Islet of Langerhans (tissue), 1 donor: ENCODE measurements around the gene DLGAP1.

Experiments used
- FAIRE-seq: peaks from one replicate; lab custom pipeline; 2011; peaks lifted over from hg19 to GRCh38; lab: Jason Lieb, UNC

DLGAP1 gene

DNA sequence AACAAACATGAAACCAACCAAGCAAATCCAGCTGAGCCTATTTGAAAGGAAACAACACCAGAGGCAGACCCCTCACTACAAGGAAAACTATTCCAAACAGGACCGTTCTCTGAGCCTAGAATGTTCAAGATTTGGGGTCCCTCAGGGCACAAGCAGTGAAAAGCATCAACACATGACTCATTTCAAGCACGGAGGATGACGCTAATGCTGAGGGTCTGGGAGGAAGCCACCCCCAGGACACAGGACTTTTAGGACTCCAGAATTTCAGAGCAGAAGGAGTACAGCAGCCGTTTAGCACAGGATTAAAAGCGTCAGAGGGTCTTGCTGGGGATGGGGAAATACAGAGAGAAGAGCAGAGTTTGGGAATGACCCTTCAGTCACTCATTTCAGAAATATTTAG is 168.9 kb downstream of the DLGAP1 start:
- FAIRE-seq: no peak

- no peak for FAIRE-seq
Observed at GRCh38 chr18:4285525-4285924, 169.6 kb downstream of the DLGAP1 start.

GRCh38 chr18:4284528-4284927 is 170.6 kb downstream of the DLGAP1 start:
- no peak for FAIRE-seq

DNA sequence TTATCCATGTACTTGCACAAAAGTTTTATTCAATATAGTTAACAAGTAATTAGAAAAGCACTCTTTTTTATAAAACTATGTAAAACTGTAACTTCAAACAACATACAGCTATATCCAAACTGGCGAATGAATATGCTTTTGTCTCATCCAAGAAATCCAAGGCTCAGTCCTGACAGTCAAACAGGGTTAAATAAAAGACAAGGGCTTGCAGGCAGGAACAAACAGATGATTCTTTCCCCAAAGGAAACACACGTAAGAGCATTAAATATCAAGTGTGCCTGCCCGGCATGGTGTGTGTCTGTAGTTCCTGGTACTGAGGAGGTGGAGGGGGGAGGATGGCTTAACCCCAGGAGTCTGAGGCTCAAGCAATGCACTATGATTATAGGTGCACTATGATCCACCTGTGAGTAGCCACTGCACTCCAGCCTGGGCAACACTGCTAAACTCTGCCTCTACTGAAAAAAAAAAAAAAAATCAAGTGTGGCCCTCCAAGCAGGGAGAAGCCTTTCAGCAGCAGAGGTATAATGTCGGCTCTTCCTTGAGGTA is 171.3 kb downstream of the DLGAP1 start:
- FAIRE-seq: no peak

DNA sequence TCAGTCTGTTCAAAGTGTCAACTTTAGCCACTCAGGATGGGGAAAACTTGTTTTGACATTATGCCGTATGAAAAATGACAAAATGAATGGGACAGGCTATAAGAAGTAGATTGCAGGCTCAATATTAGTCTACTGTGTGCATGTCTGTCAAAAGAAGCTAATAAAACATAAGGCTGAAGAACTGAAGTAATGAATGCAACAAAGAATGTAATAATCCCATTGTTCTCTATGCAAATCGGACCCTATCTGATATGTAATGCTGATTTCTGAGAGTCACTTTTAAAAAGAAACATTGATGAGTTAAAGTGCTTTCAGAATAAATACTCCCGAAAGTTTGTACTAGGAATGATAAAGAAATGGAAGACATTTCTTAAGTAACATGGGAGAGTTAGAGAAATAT is 172.2 kb downstream of the DLGAP1 start:
- FAIRE-seq: no peak

GRCh38 chr18:4276953-4277585 is 178.0 kb downstream of the DLGAP1 start:
- FAIRE-seq: no peak

GRCh38 chr18:4271952-4272351 is 183.2 kb downstream of the DLGAP1 start:
- no peak for FAIRE-seq

DNA sequence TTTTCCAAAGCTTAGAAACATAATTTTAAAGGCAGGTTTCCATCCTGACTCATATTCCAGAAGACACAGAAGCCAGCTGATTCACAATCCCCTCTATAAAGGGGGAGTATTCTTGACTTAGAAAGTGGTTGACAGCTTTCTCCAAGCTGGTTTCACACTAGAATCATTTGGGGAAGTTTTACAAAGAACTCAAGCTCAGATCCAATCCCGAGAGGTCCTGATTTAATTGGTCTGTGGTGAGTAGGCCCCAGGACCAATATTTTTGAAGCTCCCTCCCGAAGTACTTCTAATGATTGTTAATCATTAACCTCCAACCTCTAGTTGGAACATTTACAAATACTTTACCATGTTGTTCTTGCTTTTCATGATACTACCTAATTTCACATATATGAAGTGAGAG is 184.1 kb downstream of the DLGAP1 start:
- no peak for FAIRE-seq

GRCh38 chr18:4270016-4270415 is 185.1 kb downstream of the DLGAP1 start:
- no peak for FAIRE-seq

DNA sequence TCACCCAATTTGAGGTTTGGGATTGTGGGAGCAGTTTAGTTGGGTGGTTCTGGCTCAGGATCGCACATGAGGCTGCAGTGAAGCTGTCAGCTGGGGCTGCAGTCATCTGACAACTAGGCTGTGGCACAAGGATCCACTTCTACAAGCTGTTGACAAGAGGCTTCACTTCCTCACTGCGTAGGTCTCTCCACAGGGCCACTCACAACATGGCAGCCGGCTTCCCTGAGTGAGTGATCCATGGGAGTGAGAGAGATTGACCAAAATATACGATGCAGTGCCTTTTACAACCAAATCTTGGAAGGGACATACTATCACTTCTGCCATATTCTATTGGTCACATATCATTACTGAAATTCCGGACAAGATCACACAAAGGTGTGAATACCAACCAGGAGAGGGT is 187.5 kb downstream of the DLGAP1 start:
- FAIRE-seq: no peak

DNA sequence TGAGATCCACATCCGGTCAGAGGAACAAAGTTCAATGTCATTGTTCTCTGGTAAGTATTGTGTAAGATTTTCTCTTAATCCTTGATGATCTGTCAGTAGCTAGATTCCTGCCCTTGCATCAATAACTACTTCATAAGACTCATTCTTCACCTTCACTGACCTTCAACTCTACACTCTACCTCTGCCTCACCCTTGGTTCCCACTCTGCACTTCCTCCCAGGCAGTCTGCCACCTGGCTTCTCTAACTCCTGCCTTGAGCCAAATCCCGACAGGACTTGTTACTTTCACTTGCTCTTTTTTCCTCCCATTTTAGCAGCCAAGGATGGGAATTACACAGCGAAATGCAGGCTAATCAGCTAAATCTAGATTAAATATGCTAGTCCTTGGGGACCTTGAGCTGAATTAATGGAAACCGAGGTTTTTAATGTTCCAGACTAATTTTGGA is 190.7 kb downstream of the DLGAP1 start:
- no peak for FAIRE-seq

GRCh38 chr18:4260107-4260506 is 195.0 kb downstream of the DLGAP1 start:
- FAIRE-seq: no peak

DNA sequence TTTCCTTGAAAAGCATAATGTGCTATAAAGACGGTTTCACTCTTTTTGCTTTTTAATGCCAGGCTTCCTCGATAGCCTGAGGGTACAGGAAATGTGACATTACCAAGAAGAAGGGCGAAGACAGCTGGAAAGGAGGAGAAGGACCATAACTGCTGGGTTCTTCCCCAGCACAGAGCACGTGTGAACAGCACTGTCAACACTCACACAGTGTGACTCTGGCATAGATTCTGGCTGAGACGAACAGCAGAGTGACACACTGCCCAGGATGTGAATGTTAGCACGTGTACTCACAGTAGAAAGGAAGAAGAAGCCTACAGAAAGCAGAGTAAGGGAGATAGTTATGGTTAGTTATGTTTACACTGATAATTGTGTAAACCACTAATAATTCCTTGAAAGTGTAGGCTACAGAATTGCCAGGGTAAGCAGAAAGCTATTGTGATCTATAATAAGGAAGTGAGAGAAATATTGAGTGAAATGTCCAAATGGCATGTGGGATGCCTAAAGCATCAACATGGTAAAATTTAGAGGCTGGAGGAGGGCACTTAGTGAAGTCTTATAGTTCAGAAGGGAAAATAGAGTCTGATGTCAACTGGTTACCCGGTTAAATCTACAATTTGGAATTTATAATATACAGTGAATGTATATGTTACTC is 198.2 kb downstream of the DLGAP1 start:
- no peak for FAIRE-seq

GRCh38 chr18:4254840-4255239 is 200.3 kb downstream of the DLGAP1 start:
- FAIRE-seq: no peak

- FAIRE-seq: no peak
Observed at GRCh38 chr18:4252829-4253228, 202.3 kb downstream of the DLGAP1 start.

- FAIRE-seq: no peak
Observed at GRCh38 chr18:4251873-4252272, 203.2 kb downstream of the DLGAP1 start.

GRCh38 chr18:4251206-4251605 is 203.9 kb downstream of the DLGAP1 start:
- FAIRE-seq: no peak

GRCh38 chr18:4250141-4250540 is 205.0 kb downstream of the DLGAP1 start:
- FAIRE-seq: no peak

DNA sequence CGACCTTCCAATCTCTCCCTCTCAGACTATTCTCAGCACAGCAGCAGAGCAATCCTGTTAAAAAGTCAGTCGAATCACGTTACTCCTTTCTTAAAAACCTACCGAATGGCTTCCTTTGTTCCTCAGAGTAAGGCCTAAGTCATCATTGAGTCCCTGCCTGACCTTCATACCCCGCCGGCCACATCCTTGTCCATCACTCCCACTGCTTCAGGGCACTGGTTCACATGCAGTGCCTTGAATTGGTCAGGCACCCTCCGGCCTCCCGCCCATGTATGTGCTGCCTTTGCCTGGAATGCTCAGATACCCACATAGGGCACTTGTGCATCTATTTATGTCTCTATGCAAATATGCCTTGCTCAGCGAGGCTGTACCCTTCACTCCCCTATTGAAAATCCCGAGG is 206.4 kb downstream of the DLGAP1 start:
- FAIRE-seq: no peak

DNA sequence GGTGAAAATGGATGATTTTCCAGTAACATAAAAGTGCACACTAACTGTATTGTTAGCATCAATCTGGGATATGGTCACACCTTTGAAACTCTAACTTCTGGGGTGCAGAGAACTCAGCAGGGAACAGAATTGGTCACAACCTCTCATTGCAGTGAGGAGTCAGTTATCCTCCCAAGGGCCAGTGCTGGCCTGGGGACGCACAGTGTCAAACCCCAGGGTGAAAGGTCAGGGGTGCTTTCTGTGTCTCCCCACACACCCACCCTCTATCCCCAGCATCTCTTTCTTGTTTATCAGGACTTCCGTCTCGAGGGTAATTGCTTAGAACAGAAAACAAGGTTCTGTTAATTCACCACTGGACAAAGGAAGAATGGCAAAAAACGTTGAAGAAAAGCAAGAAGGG is 208.7 kb downstream of the DLGAP1 start:
- no peak for FAIRE-seq

- FAIRE-seq: no peak
Observed at GRCh38 chr18:4245456-4245855, 209.7 kb downstream of the DLGAP1 start.

GRCh38 chr18:4242431-4243161 is 212.5 kb downstream of the DLGAP1 start:
- no peak for FAIRE-seq

DNA sequence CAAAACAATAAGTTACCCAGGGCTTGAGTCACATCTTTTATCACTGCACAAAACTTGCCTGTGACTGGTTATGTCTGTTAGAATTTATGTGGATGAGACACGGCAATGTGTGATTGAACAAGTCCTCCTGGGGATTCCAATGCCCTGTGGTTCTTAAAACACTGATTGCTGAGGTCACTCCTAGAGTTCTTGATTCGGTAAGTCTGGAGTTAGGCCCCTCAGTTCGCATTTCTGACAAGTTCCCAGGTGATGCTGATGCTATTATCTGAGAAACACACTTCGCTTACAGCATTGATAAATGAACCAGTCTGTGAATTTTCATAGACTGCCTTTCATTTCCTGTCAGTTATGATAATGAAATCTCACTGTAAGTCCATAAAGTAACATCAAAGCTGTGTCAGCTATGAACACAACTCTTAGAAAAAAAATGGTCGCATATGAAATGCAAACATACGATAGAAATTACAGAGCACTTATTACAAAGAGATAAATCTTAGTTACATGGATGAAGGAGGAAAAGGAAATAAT is 214.0 kb downstream of the DLGAP1 start:
- FAIRE-seq: no peak
